ENCODE results near the gene TRIM73. TPM values are rescaled to one million over a fixed set of nuclear protein-coding genes. Genes with fewer than 3 reads are reported as not detected.
"Not testable (repeated sequence)": the region's sequence is repeated elsewhere in the genome, so short reads cannot be mapped to it uniquely, and the experiment has no call there.

TRIM73 gene
- 0.37 and 0.50 TPM in 2 replicates for total RNA-seq (2014; rRNA removed; shearing (Covaris generic))
- polyA plus RNA-seq (2015; cell fraction: cytosol; rRNA removed): 0.15 and 0.81 TPM in 2 replicates
- polyA plus RNA-seq (2015; cell fraction: nucleus; rRNA removed): 5.6 and 11.6 TPM in 2 replicates

DNA sequence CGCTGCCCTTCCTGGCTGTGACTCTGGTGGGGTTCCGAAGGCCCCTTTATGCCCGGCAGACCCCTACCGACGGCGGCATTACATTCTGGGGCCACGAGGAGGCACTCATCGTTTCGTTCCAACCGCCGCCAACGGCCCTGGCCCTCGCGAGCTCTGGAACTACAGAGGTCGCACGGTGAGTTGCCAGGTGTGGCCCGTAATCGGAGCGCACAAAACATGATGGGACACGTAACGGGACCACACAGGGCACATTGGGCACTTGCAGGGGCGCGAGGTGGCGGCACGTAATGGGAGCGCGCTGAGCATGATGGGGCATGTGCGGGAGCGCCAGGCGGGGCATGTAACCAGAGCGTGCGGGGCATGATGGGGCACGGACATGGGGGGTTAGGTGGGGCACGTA lies at the start of gene TRIM73:
Gene TRIM73 (plus strand): TSS at position 301 of the 400 bp plus-strand sequence. CDS start 3,305 bp downstream, outside the sequence.
- in situ Hi-C loops (cut with HindIII; ENCODE audit: low pct_unique_long_range_greater_than_20kb, low sequenced_read_pairs); DNase-seq (ENCODE audit: low read depth, low spot score): not testable (repeated sequence)

DNA sequence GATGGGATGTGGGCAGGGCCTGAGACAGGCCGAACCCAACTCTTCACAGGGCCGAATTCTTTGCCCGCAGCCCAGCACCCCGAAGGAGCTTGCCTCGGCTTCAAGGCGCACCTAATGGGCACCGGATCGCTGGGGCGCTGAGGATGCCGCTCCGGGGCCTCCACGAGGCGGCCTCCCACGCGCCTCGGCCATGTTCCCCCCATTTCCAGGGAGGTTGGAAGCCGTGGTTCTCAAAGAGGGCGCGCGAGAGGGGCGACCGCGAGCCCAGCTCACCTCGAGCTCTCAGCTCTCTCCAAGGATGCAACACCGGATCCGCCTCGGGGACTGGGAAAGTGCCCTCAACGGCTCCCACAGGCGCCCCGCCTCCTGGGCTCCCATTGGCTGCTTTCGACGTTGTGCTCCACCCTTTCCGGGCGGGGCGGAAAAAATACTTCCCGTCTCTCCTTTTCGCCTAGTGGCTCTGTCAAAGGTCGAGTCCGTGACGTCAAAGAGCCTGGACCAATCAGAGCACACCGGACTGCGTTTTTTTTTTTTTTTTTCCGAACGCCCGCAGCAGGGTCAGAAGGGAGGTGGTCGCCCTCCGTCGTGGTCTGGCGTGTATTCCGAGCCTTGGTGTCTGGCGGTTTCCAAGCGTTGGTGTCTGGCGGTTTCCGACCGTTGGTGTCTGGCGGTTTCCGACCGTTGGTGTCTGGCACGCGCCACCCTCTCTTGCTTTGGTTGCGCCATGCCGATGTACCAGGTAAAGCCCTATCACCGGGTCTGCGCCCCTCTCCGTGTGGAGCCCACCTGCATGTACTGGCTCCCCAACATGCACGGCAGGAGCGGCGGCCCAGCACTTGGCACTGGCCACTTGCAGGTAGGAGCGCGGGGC lies 36.5 kb upstream of the TRIM73 start:
- DNase-seq (ENCODE audit: low read depth, low spot score); in situ Hi-C loops (cut with HindIII; ENCODE audit: low pct_unique_long_range_greater_than_20kb, low sequenced_read_pairs): not testable (repeated sequence)

DNA sequence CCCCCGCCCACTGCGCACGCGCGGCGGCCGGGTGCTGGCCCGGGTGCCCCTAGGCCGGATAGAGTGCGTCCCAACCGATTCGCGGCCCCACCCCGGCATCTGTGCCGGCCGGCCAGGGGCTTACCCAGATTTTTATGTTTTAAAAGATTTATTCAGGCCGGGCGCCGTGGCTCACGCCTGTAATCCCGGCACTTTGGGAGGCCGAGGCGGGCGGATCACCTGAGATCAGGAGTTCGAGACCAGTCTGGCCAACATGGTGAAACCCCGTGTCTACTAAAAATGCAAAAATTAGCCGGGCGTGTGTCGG lies 35.9 kb upstream of the TRIM73 start:
- in situ Hi-C loops (cut with HindIII; ENCODE audit: low pct_unique_long_range_greater_than_20kb, low sequenced_read_pairs); DNase-seq (ENCODE audit: low read depth, low spot score): not testable (repeated sequence)

DNA sequence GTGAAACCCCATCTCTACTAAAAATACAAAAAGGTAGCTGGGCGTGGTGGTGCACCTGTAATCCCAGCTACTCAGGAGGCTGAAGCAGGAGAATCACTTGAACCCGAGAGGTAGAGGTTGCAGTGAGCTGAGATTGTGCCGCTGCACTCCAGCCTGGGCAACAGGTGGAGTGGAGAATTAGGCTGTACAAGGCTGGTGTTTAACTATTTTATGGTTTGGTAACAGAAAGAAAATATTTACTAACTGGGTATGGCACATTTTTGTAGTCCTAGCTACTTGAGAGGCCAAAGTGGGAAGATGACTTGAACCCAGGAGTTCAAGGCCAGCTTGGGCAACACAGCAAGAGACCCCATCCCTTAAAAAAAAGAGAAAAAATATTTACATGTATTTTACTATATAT lies 31.4 kb upstream of the TRIM73 start:
- DNase-seq (ENCODE audit: low read depth, low spot score); in situ Hi-C loops (cut with HindIII; ENCODE audit: low pct_unique_long_range_greater_than_20kb, low sequenced_read_pairs): not testable (repeated sequence)

DNA sequence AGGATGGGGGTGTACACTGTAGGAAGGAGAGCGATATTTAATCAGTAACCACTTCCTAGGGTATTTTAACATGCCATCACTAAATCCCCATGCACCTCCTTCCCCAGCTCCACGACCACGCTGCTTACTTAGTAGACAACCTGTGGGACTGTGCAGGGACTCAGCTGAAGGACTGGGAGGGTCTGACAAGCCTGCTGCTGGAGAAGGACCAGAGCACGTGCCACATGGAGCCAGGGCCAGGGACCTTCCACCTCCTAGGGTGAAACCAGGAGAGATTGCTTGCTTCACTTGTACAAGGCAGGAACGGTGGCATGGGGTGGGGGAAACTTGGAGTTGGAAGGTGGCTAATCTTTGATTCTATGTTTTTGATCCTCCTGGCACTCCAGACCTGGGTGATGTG lies 28.8 kb upstream of the TRIM73 start:
- DNase-seq (ENCODE audit: low read depth, low spot score); in situ Hi-C loops (cut with HindIII; ENCODE audit: low pct_unique_long_range_greater_than_20kb, low sequenced_read_pairs): not testable (repeated sequence)

DNA sequence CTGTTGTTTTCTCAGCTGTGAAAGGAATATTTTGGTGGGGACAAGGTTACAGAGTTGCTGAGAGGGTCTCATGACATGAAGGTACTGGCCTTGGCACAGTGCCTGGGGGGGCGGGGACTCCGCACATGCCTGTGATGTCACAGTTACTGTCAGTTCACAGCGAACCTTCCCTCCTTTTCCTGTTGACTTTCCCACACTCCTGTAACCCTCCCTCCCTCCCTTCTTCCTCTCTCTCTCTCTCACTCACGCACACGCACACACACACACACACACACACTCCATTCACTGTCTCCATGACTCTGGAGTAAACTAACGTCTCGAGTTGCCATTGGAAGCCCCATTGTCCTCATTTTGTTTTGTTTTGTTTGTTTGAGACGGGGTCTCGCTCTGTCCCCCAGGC lies 28.1 kb upstream of the TRIM73 start:
- in situ Hi-C loops (cut with HindIII; ENCODE audit: low pct_unique_long_range_greater_than_20kb, low sequenced_read_pairs); DNase-seq (ENCODE audit: low read depth, low spot score): not testable (repeated sequence)

DNA sequence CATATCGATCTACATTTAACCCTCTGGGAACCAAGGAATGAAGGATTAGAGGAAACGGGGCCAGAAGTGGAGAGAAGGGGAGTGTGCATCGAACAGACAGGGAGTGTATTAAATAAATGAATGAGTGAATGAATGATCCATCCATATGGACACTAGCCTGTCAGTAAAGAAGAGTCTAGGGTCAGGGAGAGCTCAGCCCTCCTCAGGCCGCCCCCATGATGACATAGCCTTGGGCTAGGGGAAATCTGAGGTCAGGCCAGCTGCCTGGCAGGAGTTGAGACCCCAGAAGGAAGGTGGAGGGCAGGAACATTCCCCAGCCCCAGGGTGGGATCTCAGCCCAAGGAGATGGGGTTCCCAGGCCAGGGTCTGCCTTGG lies 21.3 kb upstream of the TRIM73 start:
- DNase-seq (ENCODE audit: low read depth, low spot score); in situ Hi-C loops (cut with HindIII; ENCODE audit: low pct_unique_long_range_greater_than_20kb, low sequenced_read_pairs): not testable (repeated sequence)

DNA sequence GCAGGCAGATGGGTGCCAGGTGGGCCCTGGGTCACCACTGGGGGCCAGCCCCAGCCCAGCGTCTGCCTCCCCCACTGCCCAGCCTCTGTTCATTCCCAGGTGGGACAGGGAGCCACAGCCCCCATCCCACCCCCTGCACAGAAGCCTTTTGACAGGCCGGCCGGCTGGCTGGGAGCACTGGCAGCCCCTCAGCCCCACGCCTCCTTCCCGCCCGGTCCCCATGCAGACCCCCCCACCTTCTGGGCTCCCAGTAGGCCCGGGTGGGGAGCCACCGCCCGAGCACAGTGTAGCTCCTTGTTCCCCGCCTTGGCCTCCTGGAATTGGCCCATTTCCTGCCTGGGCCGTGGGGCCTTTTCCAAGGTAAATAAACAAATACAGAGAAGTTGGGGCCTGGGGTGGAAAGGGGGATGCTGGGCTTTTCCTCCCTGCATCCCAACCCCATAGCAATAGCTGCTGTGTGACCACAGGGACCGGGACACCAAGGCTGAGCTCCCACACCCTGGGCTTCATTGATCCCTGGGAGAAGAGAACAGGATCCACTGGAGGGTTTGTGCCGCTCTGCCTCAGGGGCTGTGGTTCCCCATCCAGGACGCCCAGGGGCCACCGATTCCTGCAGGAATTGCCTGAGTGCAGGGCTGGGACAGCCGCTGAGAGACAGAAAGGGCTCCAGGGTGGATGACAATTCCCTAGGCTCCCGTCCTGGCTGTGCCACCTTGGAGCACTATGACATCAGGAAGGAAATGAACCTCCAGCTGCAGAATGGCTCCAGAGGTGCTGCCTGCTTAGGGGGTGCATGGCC lies 20.7 kb upstream of the TRIM73 start:
- DNase-seq (ENCODE audit: low read depth, low spot score); in situ Hi-C loops (cut with HindIII; ENCODE audit: low pct_unique_long_range_greater_than_20kb, low sequenced_read_pairs): not testable (repeated sequence)

DNA sequence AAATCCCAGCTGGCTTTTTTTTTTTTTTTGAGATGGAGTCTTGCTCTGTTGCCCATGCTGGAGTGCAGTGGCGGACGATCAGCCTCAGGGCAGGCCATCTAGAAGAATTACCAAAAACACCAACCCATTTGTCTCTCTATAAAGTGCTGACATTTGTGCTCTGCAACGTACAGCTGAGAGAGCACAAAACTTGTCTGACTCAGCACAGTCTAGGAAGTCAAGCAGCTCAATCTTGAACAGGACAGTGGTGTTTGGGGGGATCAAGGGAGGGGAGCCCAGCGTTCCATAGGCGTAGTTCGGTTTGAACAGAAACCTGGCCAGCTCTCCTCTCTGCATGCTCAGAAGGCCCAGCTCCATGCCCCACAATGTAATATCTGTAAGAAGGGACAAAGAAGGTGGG lies 2.2 kb upstream of the TRIM73 start:
- DNase-seq (ENCODE audit: low read depth, low spot score); in situ Hi-C loops (cut with HindIII; ENCODE audit: low pct_unique_long_range_greater_than_20kb, low sequenced_read_pairs): not testable (repeated sequence)

DNA sequence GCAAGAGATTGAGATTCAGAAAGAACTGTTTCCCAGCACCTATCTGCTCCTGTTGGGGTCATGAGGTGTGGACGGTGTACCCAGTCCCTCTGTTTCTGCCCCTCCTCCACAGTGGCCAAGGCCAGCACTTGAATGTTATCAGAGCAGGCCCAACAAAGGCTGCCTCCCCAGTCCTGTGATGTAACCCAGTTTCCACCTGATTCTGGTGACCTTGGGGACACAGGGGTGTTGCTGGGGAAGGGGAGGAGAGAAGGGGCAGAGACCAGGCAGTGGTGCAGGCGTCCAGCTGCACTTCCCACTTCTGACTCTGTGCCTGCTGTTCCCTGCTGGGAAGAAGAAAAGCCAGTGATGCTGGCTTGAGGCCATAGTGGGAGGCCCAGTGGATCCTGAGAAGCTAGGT lies 2.4 kb downstream of the TRIM73 start:
- DNase-seq (ENCODE audit: low read depth, low spot score); in situ Hi-C loops (cut with HindIII; ENCODE audit: low pct_unique_long_range_greater_than_20kb, low sequenced_read_pairs): not testable (repeated sequence)

DNA sequence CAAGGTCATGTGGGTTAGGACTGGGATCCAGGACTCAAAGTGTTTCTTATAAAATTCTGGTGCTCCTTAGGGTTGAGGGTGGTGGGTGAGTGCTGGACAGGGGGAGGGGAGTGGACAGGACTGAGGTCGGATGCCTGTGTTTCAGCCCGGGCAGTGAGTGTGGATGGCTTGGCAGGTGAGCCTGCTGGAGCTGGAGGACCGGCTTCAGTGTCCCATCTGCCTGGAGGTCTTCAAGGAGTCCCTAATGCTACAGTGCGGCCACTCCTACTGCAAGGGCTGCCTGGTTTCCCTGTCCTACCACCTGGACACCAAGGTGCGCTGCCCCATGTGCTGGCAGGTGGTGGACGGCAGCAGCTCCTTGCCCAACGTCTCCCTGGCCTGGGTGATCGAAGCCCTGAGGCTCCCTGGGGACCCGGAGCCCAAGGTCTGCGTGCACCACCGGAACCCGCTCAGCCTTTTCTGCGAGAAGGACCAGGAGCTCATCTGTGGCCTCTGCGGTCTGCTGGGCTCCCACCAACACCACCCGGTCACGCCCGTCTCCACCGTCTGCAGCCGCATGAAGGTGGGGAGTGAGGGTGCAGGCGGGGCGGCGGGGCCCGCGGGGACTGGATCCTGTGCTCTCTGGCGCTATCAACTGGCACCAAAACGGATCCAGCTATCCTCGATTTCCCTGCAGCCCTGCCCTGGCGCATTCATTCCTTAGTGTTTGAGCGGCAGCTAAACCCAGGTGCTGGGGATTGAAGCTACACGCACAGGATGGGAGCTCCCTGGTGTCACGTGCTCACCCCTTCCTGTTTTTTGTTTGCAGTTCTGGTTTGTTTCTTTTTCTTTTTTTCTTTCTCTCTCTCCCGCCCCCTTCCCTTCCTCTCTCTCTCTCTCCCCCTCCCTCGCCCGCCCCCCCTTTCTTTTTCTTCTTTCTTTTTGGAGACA lies 3.6 kb downstream of the TRIM73 start:
- DNase-seq (ENCODE audit: low read depth, low spot score); in situ Hi-C loops (cut with HindIII; ENCODE audit: low pct_unique_long_range_greater_than_20kb, low sequenced_read_pairs): not testable (repeated sequence)

DNA sequence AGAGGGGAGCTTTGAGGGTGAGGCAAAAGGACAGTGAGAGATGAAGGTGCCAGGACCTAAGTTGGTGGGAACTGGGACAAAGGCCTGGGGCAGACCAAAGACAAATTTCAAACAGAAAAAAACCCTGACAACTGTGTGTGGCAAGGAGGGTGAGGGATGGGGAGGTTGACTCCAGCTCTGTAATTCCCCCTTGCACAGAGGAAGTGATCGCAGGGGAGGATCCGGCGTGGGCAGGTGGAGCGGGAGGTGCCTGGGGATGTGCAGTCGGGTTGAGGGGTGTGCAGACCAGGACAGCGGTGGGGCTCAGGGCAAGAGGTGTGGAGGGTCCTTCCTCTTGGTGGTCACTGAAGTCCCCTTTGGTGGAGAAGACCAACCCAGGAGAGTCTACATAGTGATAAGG lies 5.1 kb downstream of the TRIM73 start:
- DNase-seq (ENCODE audit: low read depth, low spot score); in situ Hi-C loops (cut with HindIII; ENCODE audit: low pct_unique_long_range_greater_than_20kb, low sequenced_read_pairs): not testable (repeated sequence)

DNA sequence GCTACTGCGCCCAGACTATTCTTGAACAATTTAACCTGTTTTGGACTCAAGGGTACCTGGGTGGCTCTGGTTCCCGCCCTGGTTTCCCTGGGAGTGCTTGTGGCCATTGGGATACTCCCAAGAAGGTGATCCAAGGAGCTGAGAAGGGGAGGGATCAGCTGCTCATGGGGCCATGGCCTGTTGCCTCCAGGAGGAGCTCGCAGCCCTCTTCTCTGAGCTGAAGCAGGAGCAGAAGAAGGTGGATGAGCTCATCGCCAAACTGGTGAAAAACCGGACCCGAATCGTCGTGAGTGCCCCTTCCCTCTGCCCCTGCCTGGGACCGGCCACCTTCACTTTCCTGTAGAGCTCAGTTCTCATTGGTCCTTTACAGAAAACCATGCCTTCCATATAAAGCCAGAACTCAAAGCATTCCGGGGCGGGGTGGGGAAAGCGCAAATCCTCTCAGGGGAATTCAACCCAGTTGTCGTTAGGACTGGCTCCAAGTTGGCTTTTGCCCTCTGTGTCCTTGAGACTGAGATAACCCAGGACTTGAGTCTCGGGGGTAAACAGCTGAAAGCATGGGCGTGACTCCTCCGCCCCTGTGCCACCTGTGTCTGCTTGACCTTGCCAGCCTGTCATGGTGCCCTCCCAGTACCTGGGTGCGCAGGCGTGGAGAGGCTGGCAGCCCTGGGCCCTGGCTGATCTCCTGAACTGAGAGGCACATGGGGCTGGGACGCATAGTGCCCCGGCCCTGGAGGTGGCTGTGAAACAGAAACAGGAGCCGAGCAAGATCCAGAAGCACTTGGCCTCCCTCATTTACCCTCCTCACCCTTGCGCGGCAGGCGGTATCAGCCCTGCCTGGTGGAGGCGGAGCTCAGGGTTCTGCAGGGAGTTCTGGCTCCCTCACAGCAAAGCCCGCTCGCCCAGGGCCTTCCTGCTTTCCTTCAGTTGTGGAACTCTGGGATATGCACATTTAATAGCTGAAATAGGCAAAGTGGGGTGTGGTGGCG lies 8.3 kb downstream of the TRIM73 start:
- DNase-seq (ENCODE audit: low read depth, low spot score); in situ Hi-C loops (cut with HindIII; ENCODE audit: low pct_unique_long_range_greater_than_20kb, low sequenced_read_pairs): not testable (repeated sequence)

DNA sequence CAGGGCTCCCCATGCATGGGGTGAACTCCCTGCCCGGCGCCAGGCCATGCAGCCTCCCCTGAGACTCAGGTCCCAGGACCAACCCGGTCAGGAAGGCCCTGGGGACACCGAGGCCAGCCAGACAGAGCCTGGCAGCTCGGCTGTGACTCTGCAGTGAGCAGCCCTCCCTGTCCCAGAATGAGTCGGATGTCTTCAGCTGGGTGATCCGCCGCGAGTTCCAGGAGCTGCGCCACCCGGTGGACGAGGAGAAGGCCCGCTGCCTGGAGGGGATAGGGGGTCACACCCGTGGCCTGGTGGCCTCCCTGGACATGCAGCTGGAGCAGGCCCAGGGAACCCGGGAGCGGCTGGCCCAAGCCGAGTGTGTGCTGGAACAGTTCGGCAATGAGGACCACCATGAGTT lies 9.2 kb downstream of the TRIM73 start:
- DNase-seq (ENCODE audit: low read depth, low spot score); in situ Hi-C loops (cut with HindIII; ENCODE audit: low pct_unique_long_range_greater_than_20kb, low sequenced_read_pairs): not testable (repeated sequence)

DNA sequence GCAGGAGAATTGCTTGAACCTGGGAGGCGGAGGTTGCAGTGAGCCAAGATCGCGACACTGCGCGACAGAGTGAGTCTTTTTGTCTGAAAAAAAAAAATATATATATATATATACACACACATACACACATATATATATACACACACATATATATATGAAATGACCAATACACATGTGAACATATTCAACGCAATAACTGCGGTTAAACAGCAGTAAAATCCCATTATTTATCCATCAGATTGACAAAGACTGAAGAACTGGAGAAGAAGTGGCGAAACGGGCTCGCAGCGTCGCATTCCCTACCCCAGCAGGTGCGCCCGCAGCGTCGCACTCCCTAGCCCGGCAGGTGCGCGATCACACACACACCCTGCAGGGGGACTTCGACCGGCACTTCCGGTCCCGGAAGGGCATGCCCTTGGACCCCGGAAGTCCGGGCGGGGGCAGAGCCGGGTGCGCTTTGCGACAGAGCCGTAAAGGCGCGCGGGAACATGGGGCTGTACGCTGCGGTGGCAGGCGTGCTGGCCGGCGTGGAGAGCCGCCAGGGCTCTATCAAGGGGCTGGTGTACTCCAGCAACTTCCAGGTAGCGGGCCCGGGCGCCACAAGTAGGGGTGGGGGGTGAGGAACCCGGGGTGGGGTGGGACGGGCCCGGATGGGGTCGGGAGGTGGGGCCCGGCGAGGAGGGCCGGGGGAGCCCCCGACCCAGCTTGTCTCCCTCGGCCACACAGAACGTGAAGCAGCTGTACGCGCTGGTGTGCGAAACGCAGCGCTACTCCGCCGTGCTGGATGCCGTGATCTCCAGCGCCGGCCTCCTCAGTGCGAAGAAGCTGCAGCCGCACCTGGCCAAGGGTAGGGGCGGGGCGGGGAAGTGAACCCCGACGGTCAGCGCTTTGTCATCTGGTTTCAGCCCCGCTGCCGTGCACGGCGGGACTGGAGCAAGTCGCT lies 14.7 kb downstream of the TRIM73 start:
- in situ Hi-C loops (cut with HindIII; ENCODE audit: low pct_unique_long_range_greater_than_20kb, low sequenced_read_pairs); DNase-seq (ENCODE audit: low read depth, low spot score): not testable (repeated sequence)
